Measurements from ENCODE around the gene ALK.

Gene ALK

GRCh38 chr2:29610569-29610968 is 310.8 kb downstream of the ALK start:
- no peak overlapping the region for H3K4me3 ChIP-seq (ENCODE audit: low read depth, low read length)
- TF ChIP-seq CTCF (IDR thresholded peaks at IDR 0.05; ENCODE audit: low read depth, low read length, missing control alignments): no peak
- DNase-seq (ENCODE audit: low read depth): no peak
- in situ Hi-C loops (cut with HindIII; ENCODE audit: low sequenced_read_pairs): no loop called here

GRCh38 chr2:29607038-29607420 is 314.4 kb downstream of the ALK start:
- in situ Hi-C loops (cut with HindIII; ENCODE audit: low sequenced_read_pairs): no loop called here
- TF ChIP-seq CTCF (IDR thresholded peaks at IDR 0.05; ENCODE audit: low read depth, low read length, missing control alignments): no peak
- no peak for DNase-seq (ENCODE audit: low read depth)
- no peak overlapping the region for H3K4me3 ChIP-seq (ENCODE audit: low read depth, low read length)

GRCh38 chr2:29606104-29607037 is 315.0 kb downstream of the ALK start:
- H3K4me3 ChIP-seq (ENCODE audit: low read depth, low read length): no peak overlapping the region
- peak; percentile 74 for DNase-seq (ENCODE audit: low read depth)
- no peak for TF ChIP-seq CTCF (IDR thresholded peaks at IDR 0.05; ENCODE audit: low read depth, low read length, missing control alignments)
- in situ Hi-C loops (cut with HindIII; ENCODE audit: low sequenced_read_pairs): no loop called here

GRCh38 chr2:29603341-29603740 is 318.0 kb downstream of the ALK start:
- no peak for TF ChIP-seq CTCF (IDR thresholded peaks at IDR 0.05; ENCODE audit: low read depth, low read length, missing control alignments)
- in situ Hi-C loops (cut with HindIII; ENCODE audit: low sequenced_read_pairs): no loop called here
- no peak for DNase-seq (ENCODE audit: low read depth)
- H3K4me3 ChIP-seq (ENCODE audit: low read depth, low read length): no peak overlapping the region

GRCh38 chr2:29601872-29602271 is 319.5 kb downstream of the ALK start:
- H3K4me3 ChIP-seq (ENCODE audit: low read depth, low read length): no peak overlapping the region
- no peak for TF ChIP-seq CTCF (IDR thresholded peaks at IDR 0.05; ENCODE audit: low read depth, low read length, missing control alignments)
- in situ Hi-C loops (cut with HindIII; ENCODE audit: low sequenced_read_pairs): no loop called here
- no peak for DNase-seq (ENCODE audit: low read depth)

- DNase-seq (ENCODE audit: low read depth): no peak
- in situ Hi-C loops (cut with HindIII; ENCODE audit: low sequenced_read_pairs): no loop called here
- no peak overlapping the region for H3K4me3 ChIP-seq (ENCODE audit: low read depth, low read length)
- no peak for TF ChIP-seq CTCF (IDR thresholded peaks at IDR 0.05; ENCODE audit: low read depth, low read length, missing control alignments)
These were observed 320.1 kb downstream of the ALK start for GRCh38 chr2:29601321-29601720.

Data from astrocyte of the cerebellum (primary cell).